Urothelium cell line (cell line): ENCODE results near the gene TERC.
A peak's percentile ranks its signal among the peaks of the same experiment; 100 is the strongest.
"Not testable (repeated sequence)": the region's sequence is repeated elsewhere in the genome, so short reads cannot be mapped to it uniquely, and the experiment has no call there.

Experiments used
- DNase-seq: peaks from one replicate; pipeline ENCODE4 v3.0.0; 2011; ENCODE audit warnings: low spot score, mixed read lengths
- FAIRE-seq: peaks from 2 replicates; lab custom pipeline; 2011; peaks lifted over from hg19 to GRCh38; lab: Jason Lieb, UNC

The TERC gene

DNA sequence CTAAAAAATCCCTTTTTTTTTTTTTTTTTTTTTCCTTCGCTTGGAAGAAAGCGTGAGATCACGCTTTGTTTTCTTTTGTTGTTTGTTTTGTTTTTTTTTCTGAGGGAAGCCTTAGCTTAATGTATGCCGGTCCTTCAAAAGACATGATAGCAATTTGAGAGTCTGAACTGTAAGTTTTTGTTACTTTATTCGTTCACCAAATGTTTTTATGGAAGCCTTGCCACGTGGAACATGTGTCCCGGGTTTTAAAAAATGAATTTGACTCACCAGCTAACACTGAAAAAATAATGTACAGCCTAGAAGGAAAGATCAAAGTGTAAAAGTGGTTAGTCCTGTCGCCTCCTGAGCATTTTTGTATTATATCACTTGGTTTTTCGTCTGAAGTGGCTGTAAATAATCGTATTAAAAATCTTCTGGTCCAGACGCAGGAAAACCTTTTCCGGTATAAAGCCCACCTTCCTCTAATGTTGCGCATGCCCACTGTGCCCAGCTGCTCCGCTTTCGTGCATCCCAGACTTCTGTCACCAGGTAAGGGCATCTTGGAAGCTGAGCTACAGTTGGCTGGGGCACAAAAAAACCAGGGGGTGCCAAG is 7.5 kb upstream of the TERC start:
- FAIRE-seq (no peak), DNase-seq (peak; percentile 65)

DNA sequence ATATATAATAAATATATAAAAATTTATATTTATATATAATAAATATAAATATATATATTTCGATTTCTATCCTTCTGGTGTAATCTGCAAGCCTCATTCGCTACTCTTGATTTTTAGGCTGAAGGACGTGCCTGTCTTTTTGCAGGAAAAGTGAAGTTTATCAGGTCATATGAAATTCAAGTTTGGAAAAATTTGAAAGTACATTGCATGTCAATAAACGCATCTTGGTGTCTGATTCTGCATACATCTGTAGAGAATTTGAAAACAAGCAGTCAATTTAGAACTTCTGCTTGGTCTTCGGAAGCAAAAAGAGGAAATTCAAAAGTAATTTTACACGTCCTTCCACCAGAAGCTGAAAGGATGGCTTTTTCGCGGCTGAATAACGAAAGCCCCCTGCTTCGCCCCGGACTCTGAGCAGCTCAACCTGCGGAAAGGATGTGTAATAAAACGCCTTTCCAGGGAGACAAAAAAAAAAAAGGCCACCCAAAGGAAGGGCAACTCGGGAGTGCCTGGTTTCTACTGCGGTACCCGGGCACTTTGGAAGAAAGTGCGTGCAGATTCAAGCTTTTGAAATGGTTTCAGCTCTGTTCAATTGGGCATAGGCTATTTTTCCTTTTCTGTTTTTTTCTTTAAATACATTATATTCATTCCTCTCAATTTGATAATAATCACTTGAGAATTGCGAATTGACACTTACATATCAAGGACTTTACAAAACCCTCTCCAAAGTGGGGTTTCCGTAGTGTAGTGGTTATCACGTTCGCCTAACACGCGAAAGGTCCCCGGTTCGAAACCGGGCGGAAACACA is 6.8 kb upstream of the TERC start:
- DNase-seq (peak; percentile 54), FAIRE-seq (no peak)

DNA sequence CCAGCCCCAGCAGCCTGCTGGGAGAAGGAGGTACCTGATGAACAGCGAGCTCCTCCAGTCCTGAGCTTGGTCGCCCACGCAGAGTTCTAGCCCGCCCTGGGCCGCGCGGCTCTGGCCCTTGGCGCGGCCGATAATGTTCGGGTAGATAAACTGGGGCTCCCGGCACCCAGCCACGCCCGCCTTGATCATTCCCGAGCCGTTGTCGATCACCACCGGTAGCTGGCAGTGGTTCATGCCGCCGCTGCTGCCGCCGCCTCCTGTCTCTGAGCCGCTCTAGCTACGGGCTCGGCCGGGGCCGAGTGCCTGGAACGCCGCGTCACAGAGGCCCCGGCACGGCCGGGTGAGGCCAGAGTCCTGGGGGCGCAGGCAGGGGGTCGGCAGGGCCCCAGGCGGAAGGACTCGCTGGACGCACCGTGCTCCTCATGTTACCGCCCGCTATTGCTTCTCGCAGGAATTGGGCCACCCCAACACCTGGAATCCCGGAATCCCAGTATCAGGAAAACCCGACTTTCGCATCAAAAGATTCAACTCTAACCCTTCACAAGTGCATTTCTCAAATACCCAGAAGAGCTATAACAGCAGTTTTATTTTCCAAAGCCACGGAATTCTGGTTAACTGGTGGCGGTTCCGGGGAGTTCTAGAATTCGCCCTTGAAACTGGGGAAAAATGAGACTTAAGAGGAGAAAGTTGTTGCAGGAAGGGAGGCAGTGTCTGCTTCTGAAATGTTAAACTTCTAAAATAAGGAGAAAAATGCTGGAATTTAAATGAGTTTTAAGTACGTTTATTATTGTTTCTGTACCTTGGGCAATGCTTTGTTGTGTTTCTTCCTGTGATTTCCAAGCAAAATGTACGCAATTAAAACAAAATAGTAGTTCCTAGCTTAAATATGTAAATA is 4.7 kb upstream of the TERC start, which contains the start of gene ACTRT3:
Gene ACTRT3, minus strand, starts transcription at position 275 of the 895 bp plus-strand sequence. Its CDS starts 41 bp downstream, at position 234.
- no peak for DNase-seq
- FAIRE-seq = no peak

DNA sequence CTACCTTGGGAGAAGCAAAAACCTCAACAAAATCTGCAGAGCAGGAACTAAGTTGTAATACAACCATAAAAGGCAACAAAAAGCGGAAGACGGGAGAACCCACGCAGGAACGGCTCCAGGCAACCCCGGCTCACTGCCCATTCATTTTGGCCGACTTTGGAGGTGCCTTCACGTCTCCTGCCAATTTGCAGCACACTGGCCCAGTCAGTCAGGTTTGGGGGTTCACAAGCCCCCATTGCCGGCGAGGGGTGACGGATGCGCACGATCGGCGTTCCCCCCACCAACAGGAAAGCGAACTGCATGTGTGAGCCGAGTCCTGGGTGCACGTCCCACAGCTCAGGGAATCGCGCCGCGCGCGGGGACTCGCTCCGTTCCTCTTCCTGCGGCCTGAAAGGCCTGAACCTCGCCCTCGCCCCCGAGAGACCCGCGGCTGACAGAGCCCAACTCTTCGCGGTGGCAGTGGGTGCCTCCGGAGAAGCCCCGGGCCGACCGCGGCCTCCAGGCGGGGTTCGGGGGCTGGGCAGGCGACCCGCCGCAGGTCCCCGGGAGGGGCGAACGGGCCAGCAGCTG is 463 bp downstream of the TERC start:
- no peak for FAIRE-seq
- no peak for DNase-seq

DNA sequence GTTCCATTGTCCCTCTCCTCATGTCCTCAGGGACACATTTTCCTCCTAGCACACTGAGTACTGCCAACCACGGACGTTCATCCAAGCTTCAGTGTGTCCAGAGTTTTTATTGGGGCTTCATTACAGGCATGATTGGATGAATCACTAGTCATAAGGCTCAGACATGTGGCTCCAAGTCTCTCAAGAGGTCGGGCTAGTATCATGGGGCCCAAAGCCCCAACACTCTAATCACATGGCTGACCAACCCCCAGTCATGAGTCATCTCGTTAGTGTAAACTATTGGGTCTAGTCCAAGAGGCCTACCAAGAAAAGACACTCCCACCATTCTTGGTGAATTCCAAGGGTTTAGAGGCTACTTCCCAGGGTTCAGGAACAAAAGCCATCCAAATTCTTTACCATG is 4.4 kb downstream of the TERC start:
- FAIRE-seq = no peak
- DNase-seq = peak; percentile 41

DNA sequence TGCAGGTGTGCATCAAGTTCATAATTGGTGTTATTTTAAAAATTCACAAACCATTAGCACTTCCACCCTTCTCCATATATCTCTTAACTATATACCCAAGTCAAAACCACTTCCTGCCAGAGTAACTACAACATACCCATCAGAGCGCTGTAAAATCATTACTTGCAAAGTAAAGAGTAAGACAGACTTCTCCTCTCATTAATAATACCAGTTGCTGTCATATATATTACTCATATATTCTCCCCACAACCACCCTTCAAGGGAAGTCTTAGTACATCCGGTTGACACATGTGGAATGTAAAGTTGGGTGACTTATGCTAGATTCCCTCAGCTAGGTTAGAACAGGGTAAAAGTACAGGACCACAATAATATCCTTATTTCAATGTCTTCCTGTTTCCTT is 5.6 kb downstream of the TERC start:
- no peak for DNase-seq
- no peak for FAIRE-seq

DNA sequence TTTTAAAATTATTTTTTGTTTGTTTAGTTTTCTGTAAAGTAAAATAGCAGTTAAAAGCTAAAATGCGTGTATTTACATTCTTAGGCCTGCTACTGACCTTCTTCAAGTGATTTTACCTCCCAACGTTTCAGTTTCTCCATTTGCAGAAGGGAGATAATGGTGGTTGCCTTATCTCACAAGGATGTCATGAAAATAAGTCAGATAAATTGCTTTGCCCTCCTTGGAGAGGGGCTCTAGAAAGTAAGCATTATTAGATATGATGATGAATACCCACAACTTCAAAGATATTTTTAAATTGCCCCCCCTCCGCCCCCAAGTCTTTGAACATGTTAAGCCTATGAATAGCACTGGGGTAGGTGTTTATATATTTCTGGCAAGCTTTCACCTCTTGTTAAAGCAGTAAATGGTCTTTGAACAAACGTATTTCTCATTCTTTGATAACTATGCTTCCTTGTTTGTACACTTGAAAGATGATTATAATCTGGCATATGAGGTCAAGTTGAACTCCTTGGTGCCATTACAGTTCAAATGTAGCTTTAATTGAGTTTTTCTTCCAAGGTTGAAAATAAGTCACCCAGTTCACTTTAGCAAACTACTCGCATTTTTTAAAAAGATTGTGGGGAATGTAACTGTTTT is 6.4 kb downstream of the TERC start:
- FAIRE-seq (no peak), DNase-seq (no peak)

DNA sequence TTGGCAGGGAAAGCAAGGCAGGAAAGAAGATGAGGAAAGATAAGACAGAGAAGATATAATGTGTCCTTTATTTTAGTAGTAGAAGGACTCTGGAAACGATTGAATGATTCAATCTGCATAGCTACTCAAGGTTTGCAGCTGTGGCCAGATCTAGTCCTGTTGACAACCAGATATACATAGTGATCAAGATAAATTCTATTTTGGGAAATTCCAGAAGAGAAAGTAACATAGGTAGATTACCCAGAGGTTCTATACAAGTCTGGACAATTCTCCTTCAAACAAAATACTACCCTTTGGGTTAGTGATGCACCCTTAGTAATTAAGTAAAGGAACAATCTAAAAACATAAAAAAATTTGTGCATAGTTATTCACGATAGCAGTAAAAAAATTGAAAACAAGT is 9.4 kb downstream of the TERC start:
- no peak for FAIRE-seq
- no peak for DNase-seq

DNA sequence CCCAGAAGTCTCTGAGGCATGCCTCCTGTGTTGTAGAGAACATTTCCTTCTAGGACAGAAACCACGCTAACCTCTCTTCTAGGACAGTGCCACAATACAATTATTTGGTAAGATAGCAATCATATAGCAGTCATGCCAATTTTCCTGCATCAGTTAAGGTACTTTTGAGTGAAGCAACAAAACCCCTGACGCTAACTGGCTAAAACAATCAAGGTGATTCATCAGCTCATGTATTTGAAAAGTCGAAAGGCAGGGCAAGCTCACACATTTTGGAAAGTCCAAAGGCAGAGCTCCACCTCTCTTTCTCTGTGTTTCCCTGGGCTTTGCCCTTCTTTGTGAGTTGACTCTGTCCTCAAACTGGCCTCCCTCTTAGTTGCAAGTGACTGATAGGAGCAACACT is 10.1 kb downstream of the TERC start:
- DNase-seq = no peak
- no peak for FAIRE-seq

DNA sequence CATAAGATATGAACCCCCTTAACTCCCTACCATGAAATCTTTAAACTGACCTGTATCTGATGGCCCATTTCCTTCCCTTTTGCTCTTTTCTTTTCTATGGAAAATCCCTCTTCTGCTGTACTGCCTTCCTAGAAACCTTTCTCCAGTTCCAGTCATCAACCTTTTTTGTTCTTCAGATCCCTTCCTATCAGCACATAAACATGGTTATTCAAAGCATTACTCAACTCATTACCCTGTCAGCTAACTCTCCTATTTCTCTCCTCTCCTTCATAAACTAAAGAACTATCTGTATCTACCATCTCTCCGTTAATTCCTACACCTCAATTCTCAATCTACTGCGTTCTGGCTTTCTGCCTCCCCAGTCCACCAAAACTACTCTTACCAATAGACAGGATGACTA is 13.0 kb downstream of the TERC start:
- no peak for DNase-seq
- FAIRE-seq = no peak

DNA sequence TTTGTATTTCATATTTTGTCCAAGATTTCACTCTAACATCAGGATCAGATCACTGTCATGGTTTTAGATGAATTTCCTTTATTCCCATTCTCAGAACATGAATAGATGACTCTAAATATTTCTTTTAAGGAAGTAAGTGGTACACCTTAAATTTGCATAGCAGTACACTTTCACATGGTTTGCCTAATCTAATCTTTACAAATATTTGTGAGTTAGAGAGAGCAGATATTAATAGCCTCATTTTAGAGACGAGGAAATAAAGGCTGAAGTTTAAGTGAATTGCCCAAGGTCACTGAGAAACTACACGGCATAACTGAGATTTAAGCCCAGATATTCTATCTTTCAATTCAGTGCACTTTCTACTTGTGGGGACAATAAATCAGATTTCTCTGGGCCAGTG is 14.2 kb downstream of the TERC start:
- FAIRE-seq = no peak

DNA sequence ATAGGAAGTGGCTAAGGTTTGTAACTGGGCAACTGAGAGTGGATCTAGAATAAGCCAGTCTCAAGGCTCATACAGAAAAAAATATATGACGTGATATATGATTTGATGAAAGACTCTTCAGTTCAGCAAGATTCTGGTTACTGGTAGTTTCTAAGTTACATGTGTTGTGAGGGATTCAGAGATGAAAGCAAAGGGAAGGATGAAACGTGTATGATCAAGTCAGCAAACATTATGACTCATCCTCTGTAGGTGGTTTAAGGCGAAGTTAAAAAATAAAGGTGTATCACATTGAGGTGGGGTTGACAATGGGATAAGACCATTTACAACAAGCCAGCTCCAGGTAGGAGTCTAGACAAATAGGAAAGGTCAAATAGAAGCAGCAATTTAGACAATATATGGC is 16.2 kb downstream of the TERC start:
- no peak for DNase-seq
- FAIRE-seq = no peak

More for the DNA sequence above, 14.2 kb downstream of the TERC start:
- no peak for DNase-seq

DNA sequence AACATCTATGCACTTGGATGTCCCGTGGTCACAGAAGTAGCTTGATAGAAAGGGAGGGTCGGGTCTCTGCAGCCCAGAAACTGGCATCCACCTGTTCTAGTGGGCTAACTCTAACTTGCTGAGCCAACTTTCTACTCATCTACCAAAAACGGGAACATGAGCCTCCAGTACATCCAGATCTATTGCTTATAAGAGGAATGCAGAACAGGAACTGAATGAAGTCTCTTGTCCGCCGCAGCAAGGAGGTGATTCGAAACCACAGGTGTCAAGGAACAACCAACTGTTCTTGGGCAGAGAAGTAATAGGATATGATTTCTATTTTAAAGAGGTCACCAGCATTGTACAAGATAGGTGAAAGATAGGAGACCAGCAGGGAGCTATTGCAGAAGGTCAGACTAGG is 17.9 kb downstream of the TERC start:
- no peak for FAIRE-seq
- DNase-seq = no peak

DNA sequence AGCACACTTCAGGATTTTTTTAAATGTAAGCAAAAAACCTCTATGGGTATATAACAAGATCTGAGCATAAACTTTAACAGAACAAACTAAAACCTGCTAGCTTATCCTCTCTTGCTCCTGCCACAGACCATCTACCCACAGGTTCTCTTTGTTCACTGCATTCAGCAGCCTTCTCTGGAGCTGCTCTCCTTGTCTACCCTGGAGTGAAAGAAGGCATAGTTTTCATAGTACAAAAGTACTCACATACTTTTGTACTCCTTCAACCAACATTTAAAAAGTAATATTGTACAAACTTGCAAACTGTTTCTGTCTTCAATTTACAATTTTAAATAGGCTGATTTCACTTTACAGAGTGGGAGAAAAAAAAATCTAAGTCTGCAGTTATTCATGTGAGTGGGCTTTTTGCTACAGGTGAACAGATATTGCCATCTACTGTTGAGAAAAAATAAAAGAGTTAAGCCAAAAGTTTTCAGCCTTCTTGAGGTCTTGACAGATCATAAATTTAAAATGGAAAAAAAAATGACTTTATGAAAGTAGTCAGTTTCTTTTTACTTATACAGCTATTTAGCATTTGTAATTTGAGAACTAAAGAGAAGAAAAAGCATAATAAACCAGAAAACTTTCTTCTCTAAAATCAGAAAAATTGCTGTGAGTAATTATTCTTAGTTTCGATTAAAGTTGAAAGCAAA is 20.4 kb downstream of the TERC start:
- FAIRE-seq (no peak), DNase-seq (peak; percentile 10)

DNA sequence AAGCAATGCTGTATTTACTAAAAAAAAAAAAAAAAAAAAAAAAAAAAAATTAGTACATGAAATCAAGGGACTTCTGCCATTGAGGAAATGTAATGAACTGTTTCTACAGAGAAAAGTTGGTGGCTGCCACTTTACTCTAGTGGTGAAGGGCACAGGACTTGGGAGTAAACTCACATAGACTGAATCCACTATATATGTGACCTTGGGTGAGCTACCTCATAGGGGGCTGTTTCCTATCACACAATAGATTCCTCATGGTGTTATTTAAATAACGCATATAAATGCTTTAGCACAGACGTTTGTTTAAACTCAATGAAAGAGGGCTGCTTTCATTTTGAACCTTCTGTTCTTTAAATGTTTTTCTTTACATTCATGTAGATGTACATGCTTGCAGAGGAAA is 25.8 kb downstream of the TERC start:
- no peak for DNase-seq
- no peak for FAIRE-seq

DNA sequence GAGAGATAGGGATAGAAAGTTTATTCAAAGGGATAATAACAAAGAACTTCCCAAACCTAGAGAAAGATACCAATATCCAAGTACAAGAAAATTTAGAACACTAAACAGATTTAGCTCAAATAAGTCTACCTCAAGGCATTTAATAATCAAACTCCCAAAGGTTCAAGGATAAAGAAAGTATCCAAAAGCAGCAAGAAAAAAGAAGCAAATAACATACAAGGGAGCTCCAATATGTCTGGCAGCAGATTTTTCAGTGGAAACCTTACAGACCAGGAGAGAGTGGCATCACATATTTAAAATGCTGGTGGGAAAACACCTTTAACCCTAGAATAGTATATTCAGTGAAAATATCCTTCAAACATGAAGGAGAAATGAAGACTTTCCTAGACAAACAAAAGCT is 33.0 kb downstream of the TERC start:
- not testable (repeated sequence) for DNase-seq, FAIRE-seq

DNA sequence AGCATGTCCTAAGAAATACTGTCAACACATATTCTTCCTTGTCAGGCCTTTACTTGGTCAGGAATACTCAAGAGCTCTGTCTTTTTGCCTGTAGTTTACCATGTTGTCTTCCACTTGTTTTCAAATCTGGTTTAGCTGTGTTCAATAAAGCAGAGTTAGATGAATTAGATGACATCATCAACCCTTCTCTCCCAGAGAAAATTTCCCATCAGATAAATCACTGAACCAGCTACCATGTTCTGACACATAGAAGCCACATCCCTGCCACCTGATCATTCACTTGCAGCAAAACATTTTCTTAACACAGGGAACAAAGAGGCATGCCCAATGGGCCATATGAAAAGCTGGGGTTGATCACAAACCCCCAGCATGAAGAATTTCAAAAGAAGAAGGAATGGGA is 42.1 kb downstream of the TERC start:
- FAIRE-seq = no peak

DNA sequence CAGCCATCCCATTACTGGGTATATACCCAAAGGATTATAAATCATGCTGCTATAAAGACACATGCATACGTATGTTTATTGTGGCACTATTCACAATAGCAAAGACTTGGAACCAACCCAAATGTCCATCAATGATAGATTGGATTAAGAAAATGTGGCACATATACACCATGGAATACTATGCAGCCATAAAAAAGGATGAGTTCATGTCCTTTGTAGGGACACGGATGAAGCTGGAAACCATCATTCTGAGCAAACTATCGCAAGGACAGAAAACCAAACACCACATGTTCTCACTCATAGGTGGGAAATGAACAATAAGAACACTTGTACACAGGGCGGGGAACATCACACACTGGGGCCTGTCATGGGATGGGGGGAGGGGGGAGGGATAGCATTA is 46.4 kb downstream of the TERC start:
- not testable (repeated sequence) for DNase-seq, FAIRE-seq

More for the DNA sequence above, 42.1 kb downstream of the TERC start:
- DNase-seq = no peak
